Vagina (tissue), 2 donors: Measurements from ENCODE around the gene TTC13. TPM values are rescaled to one million over a fixed set of nuclear protein-coding genes. Genes with fewer than 3 reads are reported as not detected.

Source experiments
- DNase-seq, 2 donors: peaks; one replicate each; pipeline ENCODE4 v3.0.0-alpha.2; 2017; ENCODE audit errors: extremely low spot score in 2 of 2
- H3K27ac ChIP-seq: fragments of 200-600 bp; sonication (generic); one replicate; pipeline ENCODE4 v1.5.1; 2019
- H3K27me3 ChIP-seq: fragments of 200-600 bp; sonication (generic); one replicate; pipeline ENCODE4 v1.5.1; 2019
- H3K36me3 ChIP-seq, 2 donors: fragments of 200-600 bp; sonication (generic); one replicate each; pipeline ENCODE4 v1.5.1; 2017 to 2019
- H3K4me1 ChIP-seq: fragments of 200-600 bp; sonication (generic); one replicate; pipeline ENCODE4 v1.5.1; 2019
- H3K4me3 ChIP-seq, 2 donors: fragments of 200-600 bp; sonication (generic); 1 replicate in 1 of 2; 2 replicates in 1 of 2; pipeline ENCODE4 v1.5.1; 2016 to 2019
- H3K9me3 ChIP-seq: fragments of 200-600 bp; sonication (generic); one replicate; pipeline ENCODE4 v1.5.1; 2019
- POLR2A ChIP-seq, 2 donors: fragments of 450-650 bp; IDR thresholded peaks; one replicate each; pipeline ENCODE4 v1.6.1; 2017; ENCODE audit warnings: antibody characterized with exemption in 2 of 2, mild to moderate bottlenecking in 2 of 2, moderate library complexity in 2 of 2
- POLR2AphosphoS5 ChIP-seq, 2 donors: sonication (generic); formaldehyde crosslinking; IDR thresholded peaks; one replicate each; pipeline ENCODE4 v1.9.0; 2017; ENCODE audit warnings: antibody characterized with exemption in 2 of 2, mild to moderate bottlenecking in 2 of 2, low read depth in 1 of 2; ENCODE audit not compliant: insufficient read depth in 1 of 2
- intact Hi-C: fragments of 100-400 bp; cut with DNase I; formaldehyde crosslinking; loops from one replicate; pipeline ENCODE4 v1.15.1; 2023
- total RNA-seq: library from RNA; depleted of rRNA; stranded (reverse); fragments of >200 nt; gene quantifications from one replicate; pipeline ENCODE4 v1.2.3, GENCODE V29; 2016
- TF ChIP-seq, protein P1 (sequence below), 3 experiments: fragments of 450-650 bp in 2 of 3; fragments of 200-600 bp in 1 of 3; sonication (generic) in 1 of 3; IDR thresholded peaks; one replicate each; pipeline ENCODE4 v1.5.1; 2017 to 2019; ENCODE audit warnings: antibody characterized with exemption in 3 of 3, mild to moderate bottlenecking in 2 of 3, moderate library complexity in 2 of 3

The TTC13 gene
- total RNA-seq, 1 donor from 2014 or later, result 37.1 TPM

DNA sequence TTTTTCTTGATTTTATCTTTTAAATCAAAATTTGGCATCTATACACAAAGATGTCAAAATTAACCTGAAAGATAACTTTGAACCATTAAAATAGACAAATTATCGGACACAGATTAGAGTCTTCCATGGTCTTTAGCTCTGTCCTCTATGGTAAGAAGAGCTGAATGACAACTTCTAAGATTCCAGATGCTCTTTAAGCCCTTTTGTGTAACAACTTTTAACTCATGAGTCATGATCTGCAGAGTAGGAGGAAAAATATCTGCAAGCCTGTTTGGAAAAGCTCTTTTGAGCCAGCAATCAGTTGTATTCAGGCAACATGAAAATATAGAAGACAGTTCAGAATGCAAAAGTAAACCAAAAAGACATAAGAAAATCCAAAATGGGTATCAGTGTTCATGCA lies 37.8 kb downstream of the TTC13 start:
- no peak overlapping the region for H3K4me3 ChIP-seq
- DNase-seq, result no peak
- no peaks in the 10 kb centered on the region for H3K4me1 ChIP-seq
- no peak overlapping the region for H3K27ac ChIP-seq
- no peaks in the 10 kb centered on the region for H3K27me3 ChIP-seq
- intact Hi-C loops, result no loop called here
- no peaks in the 10 kb centered on the region for H3K9me3 ChIP-seq
- TF ChIP-seq POLR2AphosphoS5 (IDR thresholded peaks at IDR 0.05; ENCODE audit: insufficient read depth in 1 of 2, low read depth in 1 of 2) (no peak), POLR2A (IDR thresholded peaks at IDR 0.05) (no peak)
- TF ChIP-seq, protein P1, sequence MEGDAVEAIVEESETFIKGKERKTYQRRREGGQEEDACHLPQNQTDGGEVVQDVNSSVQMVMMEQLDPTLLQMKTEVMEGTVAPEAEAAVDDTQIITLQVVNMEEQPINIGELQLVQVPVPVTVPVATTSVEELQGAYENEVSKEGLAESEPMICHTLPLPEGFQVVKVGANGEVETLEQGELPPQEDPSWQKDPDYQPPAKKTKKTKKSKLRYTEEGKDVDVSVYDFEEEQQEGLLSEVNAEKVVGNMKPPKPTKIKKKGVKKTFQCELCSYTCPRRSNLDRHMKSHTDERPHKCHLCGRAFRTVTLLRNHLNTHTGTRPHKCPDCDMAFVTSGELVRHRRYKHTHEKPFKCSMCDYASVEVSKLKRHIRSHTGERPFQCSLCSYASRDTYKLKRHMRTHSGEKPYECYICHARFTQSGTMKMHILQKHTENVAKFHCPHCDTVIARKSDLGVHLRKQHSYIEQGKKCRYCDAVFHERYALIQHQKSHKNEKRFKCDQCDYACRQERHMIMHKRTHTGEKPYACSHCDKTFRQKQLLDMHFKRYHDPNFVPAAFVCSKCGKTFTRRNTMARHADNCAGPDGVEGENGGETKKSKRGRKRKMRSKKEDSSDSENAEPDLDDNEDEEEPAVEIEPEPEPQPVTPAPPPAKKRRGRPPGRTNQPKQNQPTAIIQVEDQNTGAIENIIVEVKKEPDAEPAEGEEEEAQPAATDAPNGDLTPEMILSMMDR (IDR thresholded peaks at IDR 0.05), result no peak
- H3K36me3 ChIP-seq, result no peaks in the 10 kb centered on the region

DNA sequence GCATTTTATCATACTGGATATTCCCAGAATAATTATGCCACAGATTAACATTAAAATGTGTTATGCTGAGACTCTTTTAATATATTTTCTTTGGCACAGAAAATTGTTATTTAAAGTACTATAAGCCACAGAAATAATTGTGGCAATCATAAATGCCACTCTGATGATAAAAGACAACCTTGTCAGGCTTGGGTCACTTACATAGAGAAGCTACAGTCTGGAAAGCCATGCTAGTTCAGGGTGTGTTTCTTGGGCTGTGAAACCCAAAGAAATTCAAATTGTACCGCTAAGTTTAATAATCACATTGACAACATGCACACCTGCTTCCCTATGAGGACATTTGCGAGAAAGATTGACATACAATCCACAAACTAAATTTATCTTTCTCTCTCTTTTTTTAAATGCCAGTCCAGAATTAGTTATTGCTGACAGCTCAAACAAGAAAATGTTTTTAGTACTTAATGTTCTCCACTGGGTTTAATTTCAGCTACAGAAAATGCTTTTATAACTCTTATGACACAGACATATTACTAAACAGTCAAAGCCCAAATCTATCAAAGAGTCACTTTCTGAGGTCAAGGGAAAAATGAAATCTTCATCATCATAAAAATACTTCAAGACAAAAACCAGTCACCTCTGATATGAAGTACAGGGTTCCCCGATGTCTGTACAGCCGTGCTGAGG lies 38.7 kb downstream of the TTC13 start:
- Histone ChIP-seq H3K9me3 (no peaks in the 10 kb centered on the region), H3K27ac (no peak overlapping the region), H3K4me1 (no peaks in the 10 kb centered on the region), H3K27me3 (no peaks in the 10 kb centered on the region), H3K4me3 (no peak overlapping the region), H3K36me3 (no peaks in the 10 kb centered on the region)
- no peak for DNase-seq
- TF ChIP-seq POLR2A (IDR thresholded peaks at IDR 0.05) (no peak), POLR2AphosphoS5 (IDR thresholded peaks at IDR 0.05; ENCODE audit: insufficient read depth in 1 of 2, low read depth in 1 of 2) (no peak)
- TF ChIP-seq, protein P1 (IDR thresholded peaks at IDR 0.05), result no peak
- intact Hi-C loops, result no loop called here

DNA sequence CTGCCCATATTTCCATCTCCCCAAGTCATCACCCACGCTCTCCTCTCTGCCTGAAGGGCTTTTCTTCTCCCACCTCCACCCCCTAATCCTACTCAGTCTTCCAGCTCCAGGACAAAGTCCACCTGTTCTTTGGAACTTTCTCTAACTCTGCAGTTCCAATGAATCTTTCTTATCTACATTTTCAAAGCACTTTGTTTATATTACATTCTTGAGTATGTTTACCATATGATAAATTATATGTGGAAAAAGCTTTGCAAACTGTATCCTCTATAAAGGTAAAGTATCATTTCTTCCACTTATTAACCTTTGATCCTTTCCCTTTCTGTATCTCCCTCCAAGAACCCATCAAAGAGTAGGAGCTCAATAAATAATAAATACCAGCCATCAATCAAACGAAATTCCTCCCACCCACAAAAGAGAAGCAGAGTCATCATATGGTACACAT lies 39.7 kb downstream of the TTC13 start:
- intact Hi-C loops, result no loop called here
- no peak overlapping the region for H3K4me3 ChIP-seq
- H3K27ac ChIP-seq, result no peak overlapping the region
- DNase-seq, result no peak
- TF ChIP-seq, protein P1 (IDR thresholded peaks at IDR 0.05), result no peak
- H3K4me1 ChIP-seq, result no peaks in the 10 kb centered on the region
- no peaks in the 10 kb centered on the region for H3K9me3 ChIP-seq
- H3K27me3 ChIP-seq, result no peaks in the 10 kb centered on the region
- no peaks in the 10 kb centered on the region for H3K36me3 ChIP-seq

DNA sequence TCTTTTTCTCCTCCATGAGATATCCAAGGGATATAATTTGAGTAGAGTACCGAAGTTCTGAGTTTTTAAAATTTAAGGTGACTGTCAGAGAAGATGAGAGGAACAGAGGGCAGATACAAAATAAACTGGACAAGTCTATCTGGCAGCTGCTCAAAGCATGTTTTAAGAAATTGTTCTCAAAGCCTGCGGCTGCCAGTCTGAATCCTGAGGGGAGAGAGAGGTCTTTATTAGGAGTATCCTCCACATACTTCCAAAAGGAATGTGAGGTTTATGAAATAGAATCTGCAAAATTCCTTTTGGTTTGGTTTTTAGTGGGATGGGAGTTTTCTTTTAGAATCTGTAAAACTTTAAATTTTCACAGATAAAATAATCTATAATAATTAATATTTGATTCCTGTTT lies 41.3 kb downstream of the TTC13 start:
- H3K27me3 ChIP-seq, result no peaks in the 10 kb centered on the region
- no peak overlapping the region for H3K27ac ChIP-seq
- H3K4me1 ChIP-seq, result no peaks in the 10 kb centered on the region
- intact Hi-C loops, result no loop called here
- no peaks in the 10 kb centered on the region for H3K9me3 ChIP-seq
- DNase-seq, result no peak
- no peak overlapping the region for H3K4me3 ChIP-seq
- TF ChIP-seq, protein P1 (IDR thresholded peaks at IDR 0.05), result no peak
- TF ChIP-seq POLR2A (IDR thresholded peaks at IDR 0.05) (no peak), POLR2AphosphoS5 (IDR thresholded peaks at IDR 0.05; ENCODE audit: insufficient read depth in 1 of 2, low read depth in 1 of 2) (no peak)
- no peaks in the 10 kb centered on the region for H3K36me3 ChIP-seq

DNA sequence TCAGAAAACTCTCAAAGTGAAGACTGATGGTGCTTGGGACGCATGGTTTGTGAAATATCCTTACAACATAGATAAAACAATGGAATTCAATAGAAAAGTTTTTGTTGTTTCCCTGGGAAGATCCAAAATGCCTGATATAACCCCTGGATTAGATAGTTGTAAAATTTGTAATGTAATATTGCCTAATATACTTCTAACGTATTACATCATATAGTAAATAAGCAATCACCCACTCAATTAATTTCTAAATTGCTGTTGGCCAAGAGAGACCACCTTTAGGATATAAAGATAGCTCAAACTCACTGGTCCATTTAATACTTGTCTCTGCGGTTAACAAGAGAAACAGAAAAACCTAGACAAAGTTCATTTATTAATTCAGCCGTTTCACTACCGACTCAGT lies 42.2 kb downstream of the TTC13 start:
- TF ChIP-seq, protein P1 (IDR thresholded peaks at IDR 0.05), result no peak
- H3K36me3 ChIP-seq, result peaks cover 0 to 2% of the 10 kb centered on the region in 2 donors

More for the DNA sequence above, 42.2 kb downstream of the TTC13 start:
- no peak overlapping the region for H3K27ac ChIP-seq
- no peaks in the 10 kb centered on the region for H3K9me3 ChIP-seq
- no peak overlapping the region for H3K4me3 ChIP-seq
- intact Hi-C loops, result no loop called here
- no peaks in the 10 kb centered on the region for H3K4me1 ChIP-seq
- no peak for DNase-seq
- no peaks in the 10 kb centered on the region for H3K27me3 ChIP-seq
